NB4 (cell line): ENCODE results near the gene BCL2.

Experiments
- CTCF ChIP-seq: IDR thresholded peaks from one replicate; pipeline ENCODE4 v1.5.1; 2012; ENCODE audit warnings: low read depth, low read length
- MAX ChIP-seq: IDR thresholded peaks from 2 replicates; pipeline ENCODE4 v1.6.1; 2011; ENCODE audit warnings: low read depth, low read length

GRCh38 chr18:63236406-63236805 lies 83.2 kb downstream of the BCL2 start:
- TF ChIP-seq MAX: no peak
- TF ChIP-seq CTCF: no peak
